HG02798 (cell line): ENCODE data around the gene CR1L.
"Not testable (repeated sequence)": the region's sequence is repeated elsewhere in the genome, so short reads cannot be mapped to it uniquely, and the experiment has no call there.

Experiments used
- ATAC-seq: cut with Tn5 transposase; IDR thresholded peaks from one replicate; pipeline ENCODE4 v1.9.1; 2021; ENCODE audit warnings: mild to moderate bottlenecking; ENCODE audit not compliant: unreplicated experiment, poor library complexity

CR1L gene

DNA sequence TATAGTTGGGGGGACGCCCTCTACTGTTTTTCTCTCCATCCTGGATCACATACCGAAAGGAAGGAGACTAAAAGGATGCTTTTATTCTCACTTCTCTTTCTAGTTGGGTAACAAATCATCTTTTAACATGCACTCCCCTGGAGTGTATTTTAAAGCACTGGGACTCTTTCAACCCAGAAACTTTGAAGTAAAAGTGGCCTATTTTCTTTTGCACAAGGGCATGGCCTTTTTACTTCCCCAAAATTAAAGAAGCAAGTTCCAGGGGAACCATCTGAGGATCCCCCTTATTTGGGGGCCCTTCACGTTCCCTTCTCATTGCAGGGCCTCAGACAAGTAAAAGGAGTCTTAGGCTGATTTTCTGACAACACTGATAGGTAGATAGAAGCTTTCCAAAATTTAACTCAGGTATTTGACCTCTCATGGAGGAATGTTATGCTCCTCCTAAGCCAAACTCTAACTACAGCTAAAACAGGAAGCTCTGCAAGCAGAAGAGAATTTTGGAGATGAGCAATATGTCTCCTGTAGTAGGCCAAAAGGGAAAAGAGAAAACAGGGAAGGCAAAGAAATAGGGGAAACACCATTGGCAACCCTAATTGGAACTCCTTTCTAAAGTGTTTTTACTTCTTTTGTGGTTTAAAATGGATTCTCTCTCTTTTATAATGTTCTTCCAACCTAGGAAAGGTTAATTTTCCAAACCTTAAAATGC is 98.1 kb downstream of the CR1L start:
- ATAC-seq = no peak

DNA sequence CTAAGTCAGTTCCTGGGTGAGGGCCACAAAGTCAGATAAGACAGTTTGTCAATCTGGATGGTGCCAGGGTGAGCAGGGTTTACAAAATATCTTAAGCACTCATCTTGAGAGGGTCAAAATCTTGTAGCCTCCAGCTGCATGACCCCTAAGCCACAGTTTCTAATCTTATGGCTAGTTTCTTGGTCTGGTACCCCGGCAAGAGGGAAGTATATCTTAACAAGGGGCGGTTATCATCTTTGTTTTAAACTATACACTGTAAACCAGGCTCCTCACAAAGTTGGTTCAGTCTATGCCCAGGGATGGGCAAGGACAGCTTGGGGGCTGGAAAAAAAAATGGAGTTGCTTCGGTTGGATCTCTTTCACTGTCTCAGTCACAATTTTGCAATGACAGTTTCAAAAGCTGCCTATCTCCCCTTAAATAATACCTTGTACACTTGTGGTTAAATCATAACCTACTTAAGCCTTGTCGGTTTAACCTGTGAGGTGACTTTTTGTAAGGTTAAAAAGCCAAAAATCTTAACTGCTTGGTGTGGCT is 99.1 kb downstream of the CR1L start:
- ATAC-seq = no peak

DNA sequence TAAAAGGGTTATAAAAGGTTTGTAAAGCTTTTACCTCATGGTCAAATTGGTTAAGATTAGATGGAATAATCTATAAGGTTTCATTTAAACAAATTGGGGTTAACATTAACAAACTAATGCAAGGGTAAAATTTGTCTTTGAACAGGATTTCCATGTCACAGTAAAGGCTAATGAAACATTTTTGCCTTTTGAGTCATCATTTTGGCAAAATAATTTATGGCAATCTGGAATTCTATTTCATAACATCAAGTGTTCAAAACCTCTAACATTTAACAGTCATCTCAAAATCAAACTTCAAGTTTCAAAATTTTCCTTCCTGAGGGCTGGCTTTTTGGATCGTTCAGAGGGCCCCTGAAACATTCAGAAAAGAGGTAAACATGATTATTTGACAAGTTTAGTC is 100.4 kb downstream of the CR1L start:
- no peak for ATAC-seq

DNA sequence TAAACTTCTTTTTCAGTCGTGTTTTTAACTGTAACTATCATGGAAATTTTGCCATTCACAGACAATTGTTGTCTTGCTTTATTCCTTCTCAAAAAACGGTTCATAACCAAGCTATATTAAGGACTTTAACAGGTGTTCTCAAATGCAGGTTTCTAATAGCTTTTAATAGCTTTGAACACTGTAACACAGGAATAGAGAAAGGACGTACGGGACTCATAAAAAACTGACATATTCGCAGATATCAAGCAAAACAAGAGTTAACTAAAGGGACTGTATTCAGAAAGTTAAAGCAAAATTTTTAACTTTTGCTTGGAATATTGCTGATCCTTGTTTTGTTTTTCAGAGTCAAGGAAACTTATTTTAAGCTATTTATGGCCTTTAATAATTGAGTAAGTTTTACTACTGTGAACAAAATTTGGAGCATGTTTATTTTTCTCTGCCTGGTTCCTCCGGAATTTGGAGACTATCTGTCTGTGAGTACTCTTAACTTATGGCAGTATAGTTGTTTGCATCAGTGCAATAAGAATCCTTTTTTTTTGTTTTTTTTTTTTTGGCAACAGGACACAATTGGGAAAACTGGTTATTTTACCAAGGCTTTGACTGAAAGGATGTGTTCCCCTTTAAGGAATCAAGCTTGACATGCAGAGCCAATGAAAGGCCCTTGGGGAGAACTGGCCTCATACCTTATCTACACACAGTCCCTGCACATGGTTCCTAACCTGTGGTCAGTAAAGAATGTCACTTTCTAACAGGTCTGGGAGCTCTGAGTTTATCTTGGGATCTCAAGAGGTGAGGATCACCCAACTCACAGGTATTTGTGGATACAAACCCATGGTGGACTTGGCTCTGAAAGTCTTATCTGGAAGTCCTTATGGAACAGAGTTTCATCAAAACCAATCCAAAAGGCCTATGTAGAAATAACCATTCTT is 101.2 kb downstream of the CR1L start:
- ATAC-seq = no peak

DNA sequence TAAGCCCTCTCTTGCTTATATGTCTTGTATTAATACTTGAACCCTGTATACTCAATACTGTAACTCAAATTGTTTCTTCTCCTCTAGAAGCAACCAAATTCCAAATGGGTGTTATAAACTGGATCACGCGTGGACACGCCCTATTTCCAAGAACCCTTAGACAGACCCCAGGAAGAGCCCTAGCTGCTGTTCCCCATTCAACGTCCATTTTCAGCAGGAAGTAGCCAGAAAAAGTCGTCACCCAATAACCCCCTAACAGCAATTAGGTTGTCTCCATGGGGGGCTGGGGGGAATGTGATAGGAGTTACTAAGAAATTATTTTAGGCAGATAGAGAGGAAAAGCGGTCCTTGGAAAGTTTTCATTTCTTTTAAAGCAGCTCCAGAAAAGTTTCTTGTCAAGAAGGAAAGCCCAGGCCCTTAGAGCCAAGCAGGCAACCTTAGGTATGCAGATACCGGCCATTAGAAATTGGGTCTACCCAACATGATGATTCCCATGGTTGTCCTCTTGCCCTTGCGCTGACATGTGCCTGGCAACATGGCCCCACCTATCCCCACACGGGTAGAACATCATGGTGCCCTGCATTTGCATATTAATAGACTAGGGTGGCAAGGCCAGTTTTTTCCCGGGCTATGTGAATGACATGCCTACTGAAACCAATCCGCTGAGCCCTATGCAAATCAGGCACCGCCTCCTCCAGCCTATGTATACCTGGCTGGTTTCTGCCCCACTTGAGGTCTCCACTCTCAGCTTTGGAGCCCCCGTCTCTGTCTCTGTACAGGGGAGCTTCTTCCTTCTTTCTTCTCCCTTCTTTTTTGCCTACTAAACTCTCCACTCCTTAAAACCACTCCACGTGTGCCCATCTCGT is 102.9 kb downstream of the CR1L start:
- no peak for ATAC-seq

DNA sequence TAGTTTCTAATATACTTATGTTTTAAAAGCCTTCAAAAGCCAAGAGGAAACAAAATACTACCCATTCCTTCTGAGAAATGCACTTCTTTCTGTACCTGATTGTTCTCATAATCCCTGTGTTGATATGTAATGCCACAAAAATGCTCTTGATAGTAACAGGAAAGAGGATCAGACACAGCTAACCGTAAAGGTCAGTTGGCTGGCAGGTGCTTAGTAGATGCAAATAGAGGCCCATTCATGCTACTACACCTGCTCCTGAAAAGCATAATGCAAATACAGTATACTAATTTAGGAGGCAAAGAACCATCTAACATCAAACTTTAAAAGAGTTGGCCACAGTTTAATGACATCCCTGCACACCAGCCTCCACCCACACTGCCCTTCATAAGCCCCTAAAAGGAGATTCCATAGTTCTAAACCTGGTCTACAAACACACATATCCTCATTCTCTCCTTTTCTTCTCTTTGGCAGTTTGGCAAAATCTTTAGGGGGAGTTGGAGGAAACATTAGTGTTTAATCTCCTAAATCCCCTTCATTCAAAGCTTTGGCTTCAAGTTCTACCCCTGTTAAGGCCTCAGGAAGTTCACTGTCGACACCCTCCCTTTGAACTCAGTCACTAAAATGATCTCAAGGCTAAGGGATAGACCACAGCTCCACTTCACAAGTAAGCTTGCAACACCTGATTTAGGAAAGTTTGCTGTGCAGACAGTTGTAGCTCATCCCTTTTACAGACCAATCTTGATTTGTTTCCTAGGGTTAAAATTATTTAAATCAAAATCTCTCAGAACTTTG is 104.0 kb downstream of the CR1L start:
- no peak for ATAC-seq

DNA sequence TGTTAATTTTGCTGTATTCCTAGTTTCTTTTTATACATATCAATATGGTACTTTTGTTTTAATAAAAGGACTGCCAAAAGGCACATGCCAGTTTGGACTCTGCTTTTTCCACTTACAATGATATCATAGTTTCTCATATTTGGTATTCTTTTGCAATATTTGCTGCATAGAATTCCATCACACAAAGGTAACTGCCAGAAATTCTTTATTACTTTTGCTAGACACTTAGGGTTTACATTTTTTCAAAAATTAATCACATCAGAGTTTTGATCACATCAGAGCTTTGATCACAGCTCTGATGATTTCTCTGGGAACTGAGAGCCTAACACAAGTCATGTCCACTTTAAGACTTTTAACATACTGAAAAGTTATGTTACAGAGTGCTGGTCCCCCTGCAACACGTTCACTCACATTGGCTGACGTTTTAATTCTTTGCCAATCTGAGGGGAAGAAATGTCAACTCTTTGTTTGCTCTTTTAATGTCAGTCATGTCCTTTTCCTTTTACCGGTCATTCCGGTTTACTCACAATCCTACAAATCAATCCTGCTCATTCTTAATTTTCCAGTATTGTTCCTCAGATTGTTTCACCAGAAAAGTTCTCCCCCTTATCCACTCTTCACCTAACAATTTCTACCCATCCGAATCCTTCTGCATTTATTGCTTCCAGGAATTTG is 105.8 kb downstream of the CR1L start:
- no peak for ATAC-seq

DNA sequence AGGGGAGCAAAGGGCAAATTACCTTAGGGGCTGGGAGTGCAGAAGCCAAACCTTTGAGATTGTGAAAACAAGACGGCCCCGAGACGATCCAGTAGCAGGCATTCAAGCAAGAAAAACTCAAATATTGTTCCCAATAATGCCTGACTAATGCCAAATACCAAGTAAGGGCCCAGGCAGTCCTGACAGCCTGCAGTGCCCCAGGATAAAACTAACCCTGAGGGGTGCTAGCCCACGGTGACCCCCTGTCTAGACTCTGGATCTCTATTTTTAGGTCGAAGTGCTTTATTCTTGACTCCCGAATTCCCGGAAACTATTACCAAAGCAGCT is 106.5 kb downstream of the CR1L start:
- not testable (repeated sequence) for ATAC-seq

DNA sequence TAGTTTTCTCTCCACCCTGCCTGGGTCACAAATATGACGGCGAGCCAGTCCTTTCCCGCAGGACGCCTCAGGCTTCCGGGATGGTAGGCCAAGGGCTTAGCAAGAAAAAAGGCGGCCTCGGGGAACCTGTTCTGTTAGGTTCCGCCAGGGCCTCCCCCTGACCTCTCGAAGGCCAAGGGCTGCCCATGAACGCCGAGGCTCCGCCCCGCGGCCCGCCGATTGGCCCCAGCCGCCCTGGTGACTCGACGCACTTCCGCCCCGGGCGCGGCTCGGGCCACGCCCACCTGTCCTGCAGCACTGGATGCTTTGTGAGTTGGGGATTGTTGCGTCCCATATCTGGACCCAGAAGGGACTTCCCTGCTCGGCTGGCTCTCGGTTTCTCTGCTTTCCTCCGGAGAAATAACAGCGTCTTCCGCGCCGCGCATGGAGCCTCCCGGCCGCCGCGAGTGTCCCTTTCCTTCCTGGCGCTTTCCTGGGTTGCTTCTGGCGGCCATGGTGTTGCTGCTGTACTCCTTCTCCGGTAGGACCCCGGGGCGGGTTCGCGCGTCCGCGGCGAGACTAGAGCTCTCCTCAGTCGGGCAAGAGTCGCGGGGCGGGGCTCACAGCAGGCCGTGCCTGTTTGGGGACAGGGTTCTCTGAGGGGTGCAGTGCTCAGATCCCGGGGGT is 107.0 kb downstream of the CR1L start, which contains the start of gene CD46:
TSS of gene CD46 (plus strand) at position 265 of the 666 bp plus-strand sequence. CDS start at position 424, 159 bp downstream.
- peak; percentile 98 for ATAC-seq

DNA sequence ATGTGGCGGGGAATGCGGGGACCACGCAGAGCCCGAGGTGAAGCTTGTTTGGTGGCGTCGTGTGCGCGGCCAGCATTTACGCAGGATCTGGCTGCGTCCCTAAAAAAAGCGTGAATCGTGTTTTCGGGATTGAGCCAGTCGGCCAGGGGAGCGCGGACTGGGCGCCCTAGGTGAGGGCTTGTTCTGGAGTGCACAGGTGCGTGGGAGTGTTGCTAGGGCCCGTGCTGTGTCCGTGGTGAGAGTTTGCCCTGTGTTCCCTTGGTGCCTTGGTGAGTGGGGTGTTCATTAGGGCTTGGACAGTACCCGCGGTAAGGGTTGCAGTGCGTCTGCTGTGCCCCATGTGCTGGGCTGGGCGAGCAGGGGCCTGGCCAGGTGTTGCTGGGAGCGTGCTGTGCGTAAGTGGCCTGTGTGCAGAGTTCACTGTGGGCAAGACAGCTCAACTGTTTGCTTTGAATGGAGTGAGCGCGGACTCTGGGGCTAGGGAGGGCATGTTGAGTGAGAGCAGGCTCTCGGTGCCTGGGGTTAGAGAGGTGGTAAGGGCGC is 107.6 kb downstream of the CR1L start:
- peak; percentile 38 for ATAC-seq

DNA sequence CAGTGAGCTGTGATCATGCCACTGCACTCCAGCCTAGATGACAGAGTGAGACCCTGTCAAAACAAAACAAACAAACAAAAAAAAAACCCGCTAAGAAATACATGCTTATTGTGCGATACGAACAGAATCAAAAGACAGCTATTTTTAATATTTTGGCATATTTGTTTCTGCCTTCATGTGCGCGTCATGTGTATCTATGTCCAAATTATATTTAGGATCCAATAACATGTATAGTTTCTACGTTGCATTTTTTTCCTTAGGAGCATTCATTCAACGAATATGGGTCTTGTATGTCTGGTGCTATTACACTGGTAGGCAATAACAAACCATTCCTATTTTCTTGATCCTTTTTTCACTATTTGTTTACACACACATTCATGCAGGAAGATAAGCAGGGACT is 108.7 kb downstream of the CR1L start:
- ATAC-seq = no peak

DNA sequence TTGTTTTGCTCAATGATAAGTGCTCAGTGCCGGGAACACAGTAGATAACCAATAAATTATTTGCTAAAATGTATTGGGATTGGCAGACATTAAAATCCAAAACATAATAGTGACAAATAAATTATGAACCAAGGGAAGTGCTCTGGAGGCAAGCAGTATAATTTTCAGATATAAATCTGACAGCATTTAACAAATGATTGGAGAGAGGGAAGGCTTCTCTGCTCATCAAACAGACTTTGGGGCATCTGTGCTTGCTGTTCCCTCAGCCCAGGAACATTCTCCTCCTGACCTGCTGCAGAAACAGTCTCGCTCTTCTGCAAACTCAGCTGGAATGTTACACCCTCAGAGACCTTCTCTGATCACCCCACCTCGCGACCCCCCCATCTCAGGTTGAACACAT is 109.1 kb downstream of the CR1L start:
- ATAC-seq = no peak

DNA sequence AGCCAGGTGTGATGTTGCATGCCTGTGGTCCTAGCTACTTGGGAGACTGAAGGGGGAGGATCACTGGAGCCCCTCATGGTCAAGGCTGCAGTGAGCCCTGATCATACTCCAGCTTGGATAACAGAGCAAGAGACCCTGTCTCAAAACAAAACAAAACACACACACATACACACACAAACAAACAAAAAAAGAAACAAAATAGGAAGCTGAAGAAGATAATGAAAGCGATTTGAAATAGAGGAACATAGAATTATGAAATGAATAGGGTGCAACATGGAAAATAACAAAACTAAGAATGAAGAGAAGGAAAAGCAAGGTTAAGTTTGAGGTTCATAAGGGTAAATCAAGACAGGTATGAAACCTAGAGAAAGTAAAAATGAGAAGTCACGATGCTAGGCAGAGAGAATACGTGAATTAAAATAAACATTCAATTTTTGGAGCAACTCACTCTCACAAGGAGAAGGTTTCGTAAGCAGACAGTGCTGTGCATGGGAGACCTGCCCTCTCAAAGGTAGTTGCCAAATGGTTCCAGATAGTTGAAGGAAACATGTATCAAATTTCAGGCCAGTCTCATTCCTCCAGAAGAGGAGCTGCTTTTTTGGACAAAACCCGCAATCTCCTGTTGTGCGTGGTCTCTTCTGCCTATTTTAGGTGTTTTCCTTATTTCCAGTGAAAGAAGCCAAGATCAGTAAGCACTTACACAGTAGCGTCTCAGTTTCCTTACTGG is 110.2 kb downstream of the CR1L start:
- no peak for ATAC-seq

DNA sequence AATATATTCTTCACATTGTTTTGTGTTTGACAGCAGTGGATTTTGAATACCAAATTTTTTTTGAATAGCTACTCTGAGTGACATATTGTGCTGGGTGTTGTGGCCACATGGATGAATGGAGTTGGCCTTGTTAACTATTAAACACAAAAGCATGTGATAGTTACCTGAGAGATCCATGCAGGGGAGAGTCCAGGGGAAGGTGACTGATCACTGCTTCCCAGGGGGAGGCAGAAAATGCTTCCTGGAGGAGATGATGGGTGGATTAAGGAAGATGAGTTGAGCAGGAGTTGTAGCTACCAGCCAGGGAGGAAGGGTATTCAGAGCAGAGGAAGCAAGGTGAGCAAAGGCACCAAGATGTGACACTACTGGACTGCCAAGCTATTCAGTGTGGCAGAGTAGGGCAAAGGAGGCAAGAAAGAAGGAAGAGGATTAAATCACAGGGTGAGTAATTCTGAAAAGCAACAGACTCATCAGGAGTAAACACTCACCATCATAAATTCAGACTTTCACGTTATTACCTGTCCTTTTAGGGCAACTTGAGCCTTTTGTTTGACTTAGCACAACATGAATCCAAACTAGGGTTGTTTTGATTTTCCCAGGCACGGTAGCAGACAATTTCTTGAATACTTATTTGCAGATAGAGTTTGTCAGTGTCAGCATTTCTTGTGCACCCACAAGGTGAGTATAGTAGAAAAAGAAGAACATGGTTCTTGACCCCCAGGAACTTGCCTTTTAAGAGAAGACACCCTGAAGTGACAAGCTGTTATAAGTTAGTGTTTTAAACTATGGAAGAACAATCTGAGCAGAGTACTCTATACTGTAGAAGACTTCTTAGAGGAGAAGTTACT is 111.1 kb downstream of the CR1L start:
- ATAC-seq = no peak

DNA sequence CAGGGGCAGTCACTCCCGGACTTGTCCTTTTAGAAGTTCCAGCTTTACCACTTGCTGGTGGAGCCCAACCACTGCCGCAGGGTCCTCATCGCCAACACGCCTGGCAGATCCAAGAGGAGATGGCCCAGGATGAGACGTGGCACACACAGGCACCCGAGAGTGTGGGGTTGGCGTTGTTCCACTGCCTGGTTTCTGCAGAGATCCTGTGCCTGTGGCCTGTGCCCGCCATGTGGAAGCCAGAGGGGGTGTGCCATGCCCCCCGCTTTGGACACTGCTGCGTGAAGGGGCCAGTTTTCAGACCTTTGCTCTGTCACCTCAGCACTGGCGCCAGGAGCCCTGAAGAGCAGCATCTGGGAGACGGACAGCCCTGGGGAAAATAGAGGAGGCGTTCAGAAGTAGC is 117.7 kb downstream of the CR1L start:
- no peak for ATAC-seq

DNA sequence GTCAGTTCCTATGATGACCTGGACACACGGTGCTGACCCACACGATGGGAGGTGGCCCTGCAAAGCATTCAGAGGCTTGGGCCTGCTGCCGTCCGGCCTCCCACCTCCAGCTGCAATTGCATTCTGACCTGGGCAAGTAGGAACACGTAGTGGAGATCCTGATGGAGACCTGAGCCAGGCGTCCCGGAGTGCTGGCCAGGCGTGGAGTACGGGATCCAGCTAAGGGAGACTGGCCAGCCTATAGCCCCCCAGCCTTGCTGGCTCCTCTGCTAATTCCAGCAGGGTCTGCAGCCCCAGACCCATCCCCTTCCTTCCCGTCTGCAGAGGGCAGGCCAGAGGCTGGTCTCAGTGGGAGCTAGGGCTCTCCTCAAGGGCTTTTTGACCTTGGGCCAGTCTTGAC is 118.2 kb downstream of the CR1L start:
- no peak for ATAC-seq

DNA sequence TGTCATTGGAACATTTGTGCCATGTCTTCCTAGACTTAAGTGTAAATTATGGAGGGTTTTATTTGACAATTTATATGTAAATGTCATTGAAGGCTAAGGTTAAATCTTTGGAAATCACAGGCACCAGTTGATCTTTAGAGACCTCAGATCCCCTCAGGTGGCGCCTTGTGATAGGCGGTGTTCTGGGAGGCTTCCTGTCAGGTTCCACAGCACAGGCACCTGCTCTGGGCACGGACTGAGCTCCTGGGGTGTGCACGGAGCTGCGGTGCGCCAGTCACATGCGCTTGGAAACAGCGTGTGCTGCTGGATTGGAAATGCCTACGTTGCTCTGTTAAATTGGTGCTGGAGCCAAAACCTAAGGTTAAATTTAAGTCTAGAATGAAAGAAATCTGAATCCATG is 119.0 kb downstream of the CR1L start:
- no peak for ATAC-seq
